ENCODE measurements around the gene ATR.
"Not testable (repeated sequence)": the region's sequence is repeated elsewhere in the genome, so short reads cannot be mapped to it uniquely, and the experiment has no call there.

The ATR gene

GRCh38 chr3:142604940-142605339 lies 26.4 kb upstream of the ATR start:
- H3K4me3 Mint-ChIP-seq, result no peak overlapping the region
- no peaks in the 10 kb centered on the region for H3K4me1 Mint-ChIP-seq (ENCODE audit: low read depth in 2 of 2)
- ATAC-seq (replicated peaks), result no peak

GRCh38 chr3:142603386-142603705 lies 24.8 kb upstream of the ATR start:
- not testable (repeated sequence) for DNase-seq; H3K36me3 Mint-ChIP-seq (ENCODE audit: insufficient read depth); ATAC-seq (replicated peaks); H3K9me3 Mint-ChIP-seq; H3K27ac Mint-ChIP-seq; H3K27me3 Mint-ChIP-seq; H3K4me1 Mint-ChIP-seq (ENCODE audit: low read depth in 2 of 2); H3K4me3 Mint-ChIP-seq

More at GRCh38 chr3:142604940-142605339, 26.4 kb upstream of the ATR start:
- H3K9me3 Mint-ChIP-seq, result no peaks in the 10 kb centered on the region
- no peak for DNase-seq
- H3K27me3 Mint-ChIP-seq, result no peaks in the 10 kb centered on the region
- H3K27ac Mint-ChIP-seq, result no peak overlapping the region
- H3K36me3 Mint-ChIP-seq (ENCODE audit: insufficient read depth), result peaks cover 2% of the 10 kb centered on the region

GRCh38 chr3:142602619-142603385 lies 24.3 kb upstream of the ATR start:
- ATAC-seq (replicated peaks) (no peak), DNase-seq (no peak)
- H3K27ac Mint-ChIP-seq, result no peak overlapping the region
- H3K4me1 Mint-ChIP-seq (ENCODE audit: low read depth in 2 of 2), result no peaks in the 10 kb centered on the region
- H3K27me3 Mint-ChIP-seq, result no peaks in the 10 kb centered on the region
- no peaks in the 10 kb centered on the region for H3K9me3 Mint-ChIP-seq
- H3K36me3 Mint-ChIP-seq (ENCODE audit: insufficient read depth), result peaks cover 2% of the 10 kb centered on the region
- H3K4me3 Mint-ChIP-seq, result no peak overlapping the region

- Mint-ChIP-seq H3K4me3 (no peak overlapping the region), H3K4me1 (ENCODE audit: low read depth in 2 of 2) (peaks cover 0 to 2% of the 10 kb centered on the region in 2 donors), H3K27ac (no peak overlapping the region), H3K27me3 (no peaks in the 10 kb centered on the region), H3K9me3 (no peaks in the 10 kb centered on the region), H3K36me3 (ENCODE audit: insufficient read depth) (peaks cover 2% of the 10 kb centered on the region)
- no peak for ATAC-seq (replicated peaks)
- DNase-seq, result no peak
Measured at GRCh38 chr3:142601713-142602112, 23.2 kb upstream of the ATR start.

GRCh38 chr3:142597906-142598305 lies 19.4 kb upstream of the ATR start:
- Mint-ChIP-seq H3K9me3 (no peaks in the 10 kb centered on the region), H3K4me1 (ENCODE audit: low read depth in 2 of 2) (peaks cover 0 to 3% of the 10 kb centered on the region in 2 donors), H3K4me3 (peak overlapping the region; percentile 1 to 8), H3K27ac (no peak overlapping the region), H3K36me3 (ENCODE audit: insufficient read depth) (peaks cover 8% of the 10 kb centered on the region), H3K27me3 (no peaks in the 10 kb centered on the region)
- ATAC-seq (replicated peaks), result no peak
- no peak for DNase-seq

- Mint-ChIP-seq H3K36me3 (ENCODE audit: insufficient read depth) (peaks cover 7% of the 10 kb centered on the region), H3K4me3 (peak overlapping the region; percentile 93 to 97), H3K27ac (peak overlapping the region; percentile 70 to 93), H3K9me3 (no peaks in the 10 kb centered on the region), H3K27me3 (no peaks in the 10 kb centered on the region), H3K4me1 (ENCODE audit: low read depth in 2 of 2) (peaks cover 0 to 3% of the 10 kb centered on the region in 2 donors)
- DNase-seq (no peak), ATAC-seq (replicated peaks) (no peak)
Measured at GRCh38 chr3:142596726-142597088, 18.2 kb upstream of the ATR start.

GRCh38 chr3:142595951-142596725 lies 17.6 kb upstream of the ATR start, which contains the start of gene PLS1:
Gene PLS1 (plus strand): TSS chr3:142596393. CDS start chr3:142664238, 67,845 bp downstream.
- peak within 1 kb of the TSS; percentile 93 to 97 for H3K4me3 Mint-ChIP-seq
- H3K27ac Mint-ChIP-seq, result peak within 1 kb of the TSS; percentile 70 to 93
- DNase-seq (peak; percentile 81 to 92 (median 88)), ATAC-seq (replicated peaks) (peak; percentile 90)
- H3K9me3 Mint-ChIP-seq, result no peaks in the 10 kb centered on the region
- peaks cover 0 to 3% of the 10 kb centered on the region in 2 donors for H3K4me1 Mint-ChIP-seq (ENCODE audit: low read depth in 2 of 2)
- peaks cover 7% of the 10 kb centered on the region for H3K36me3 Mint-ChIP-seq (ENCODE audit: insufficient read depth)
- H3K27me3 Mint-ChIP-seq, result no peaks in the 10 kb centered on the region

- Mint-ChIP-seq H3K4me3 (peak overlapping the region; percentile 93 to 97), H3K36me3 (ENCODE audit: insufficient read depth) (peaks cover 7% of the 10 kb centered on the region), H3K9me3 (no peaks in the 10 kb centered on the region), H3K4me1 (ENCODE audit: low read depth in 2 of 2) (peaks cover 0 to 3% of the 10 kb centered on the region in 2 donors), H3K27me3 (no peaks in the 10 kb centered on the region), H3K27ac (peak overlapping the region; percentile 70 to 93)
- ATAC-seq (replicated peaks), result no peak
- no peak for DNase-seq
Measured at GRCh38 chr3:142595581-142595950, 17.0 kb upstream of the ATR start.

- peak overlapping the region; percentile 93 to 97 for H3K4me3 Mint-ChIP-seq
- H3K27me3 Mint-ChIP-seq, result no peaks in the 10 kb centered on the region
- peaks cover 0 to 3% of the 10 kb centered on the region in 2 donors for H3K4me1 Mint-ChIP-seq (ENCODE audit: low read depth in 2 of 2)
- DNase-seq, result no peak
- H3K36me3 Mint-ChIP-seq (ENCODE audit: insufficient read depth), result peaks cover 7% of the 10 kb centered on the region
- H3K27ac Mint-ChIP-seq, result no peak overlapping the region
- no peak for ATAC-seq (replicated peaks)
- H3K9me3 Mint-ChIP-seq, result no peaks in the 10 kb centered on the region
Measured at GRCh38 chr3:142595141-142595540, 16.6 kb upstream of the ATR start.

GRCh38 chr3:142592268-142592667 lies 13.7 kb upstream of the ATR start:
- H3K9me3 Mint-ChIP-seq; H3K27me3 Mint-ChIP-seq; DNase-seq; H3K4me1 Mint-ChIP-seq (ENCODE audit: low read depth in 2 of 2); H3K4me3 Mint-ChIP-seq; H3K27ac Mint-ChIP-seq; ATAC-seq (replicated peaks); H3K36me3 Mint-ChIP-seq (ENCODE audit: insufficient read depth): not testable (repeated sequence)

GRCh38 chr3:142588703-142589102 lies 10.2 kb upstream of the ATR start:
- Mint-ChIP-seq H3K4me3 (no peak overlapping the region), H3K9me3 (no peaks in the 10 kb centered on the region), H3K4me1 (ENCODE audit: low read depth in 2 of 2) (no peaks in the 10 kb centered on the region), H3K27me3 (peaks cover 0 to 6% of the 10 kb centered on the region in 2 donors), H3K27ac (no peak overlapping the region), H3K36me3 (ENCODE audit: insufficient read depth) (peaks cover 3% of the 10 kb centered on the region)
- ATAC-seq (replicated peaks) (no peak), DNase-seq (no peak)

- H3K4me3 Mint-ChIP-seq, result no peak overlapping the region
- ATAC-seq (replicated peaks) (peak; percentile 82), DNase-seq (peak; percentile 21 to 28 (median 28))
- H3K27me3 Mint-ChIP-seq, result peaks cover 0 to 6% of the 10 kb centered on the region in 2 donors
- H3K36me3 Mint-ChIP-seq (ENCODE audit: insufficient read depth), result peaks cover 3% of the 10 kb centered on the region
- no peaks in the 10 kb centered on the region for H3K4me1 Mint-ChIP-seq (ENCODE audit: low read depth in 2 of 2)
- no peak overlapping the region for H3K27ac Mint-ChIP-seq
- H3K9me3 Mint-ChIP-seq, result no peaks in the 10 kb centered on the region
Measured at GRCh38 chr3:142586803-142587406, 8.4 kb upstream of the ATR start.

GRCh38 chr3:142581070-142581469 lies 2.5 kb upstream of the ATR start:
- Mint-ChIP-seq H3K4me1 (ENCODE audit: low read depth in 2 of 2) (peaks cover 20 to 26% of the 10 kb centered on the region in 2 donors), H3K36me3 (ENCODE audit: insufficient read depth) (peaks cover 23% of the 10 kb centered on the region)
- H3K27ac Mint-ChIP-seq; H3K4me3 Mint-ChIP-seq; DNase-seq; H3K27me3 Mint-ChIP-seq; ATAC-seq (replicated peaks); H3K9me3 Mint-ChIP-seq: not testable (repeated sequence)

All from effector memory CD8-positive, alpha-beta T cell (primary cell).